DOHH2 (cell line): ENCODE measurements around the gene KCNAB3.

Experiments used
- CTCF ChIP-seq: fragments of 200-600 bp; sonication (generic); IDR thresholded peaks from one replicate; pipeline ENCODE4 v1.5.1; 2014; ENCODE audit warnings: antibody characterized with exemption, mild to moderate bottlenecking, low read depth, low read length; ENCODE audit not compliant: poor library complexity, severe bottlenecking
- EZH2phosphoT487 ChIP-seq: fragments of 200-600 bp; sonication (generic); IDR thresholded peaks from 2 replicates; pipeline ENCODE4 v1.6.1; 2017; ENCODE audit warnings: borderline replicate concordance, mild to moderate bottlenecking, antibody characterized with exemption, low read length, moderate library complexity, mixed read lengths

GRCh38 chr17:7887038-7887481 lies 42.6 kb downstream of the KCNAB3 start:
- TF ChIP-seq CTCF (no peak), EZH2phosphoT487 (no peak)
